ENCODE data around the gene PPFIA2.

The PPFIA2 gene

GRCh38 chr12:81542065-81543010 is 216.8 kb downstream of the PPFIA2 start:
- DNase-seq, result no peak

- no peak for DNase-seq
Measured at GRCh38 chr12:81541121-81541520, 218.0 kb downstream of the PPFIA2 start.

GRCh38 chr12:81539279-81539678 is 219.9 kb downstream of the PPFIA2 start:
- DNase-seq, result no peak

- DNase-seq, result no peak
Measured at GRCh38 chr12:81533054-81533453, 226.1 kb downstream of the PPFIA2 start.

- DNase-seq, result no peak
Measured at GRCh38 chr12:81530352-81530751, 228.8 kb downstream of the PPFIA2 start.

GRCh38 chr12:81520064-81520945 is 238.8 kb downstream of the PPFIA2 start:
- no peak for DNase-seq

- DNase-seq, result no peak
Measured at GRCh38 chr12:81518638-81519037, 240.5 kb downstream of the PPFIA2 start.

GRCh38 chr12:81517296-81517695 is 241.9 kb downstream of the PPFIA2 start:
- no peak for DNase-seq

GRCh38 chr12:81502912-81503695 is 256.0 kb downstream of the PPFIA2 start:
- DNase-seq, result no peak

- no peak for DNase-seq
Measured at GRCh38 chr12:81500788-81501187, 258.4 kb downstream of the PPFIA2 start.

GRCh38 chr12:81499809-81500208 is 259.3 kb downstream of the PPFIA2 start:
- DNase-seq, result no peak

- no peak for DNase-seq
Measured at GRCh38 chr12:81492131-81492720, 266.9 kb downstream of the PPFIA2 start.

- DNase-seq, result no peak
Measured at GRCh38 chr12:81472934-81473333, 286.2 kb downstream of the PPFIA2 start.

GRCh38 chr12:81470923-81471322 is 288.2 kb downstream of the PPFIA2 start:
- no peak for DNase-seq

- no peak for DNase-seq
Measured at GRCh38 chr12:81468206-81468605, 290.9 kb downstream of the PPFIA2 start.

GRCh38 chr12:81465876-81466275 is 293.3 kb downstream of the PPFIA2 start:
- no peak for DNase-seq

GRCh38 chr12:81465191-81465590 is 294.0 kb downstream of the PPFIA2 start:
- no peak for DNase-seq

GRCh38 chr12:81461163-81461562 is 298.0 kb downstream of the PPFIA2 start:
- DNase-seq, result no peak

- DNase-seq, result peak; percentile 46
Measured at GRCh38 chr12:81450920-81451739, 308.0 kb downstream of the PPFIA2 start.

- no peak for DNase-seq
Measured at GRCh38 chr12:81441629-81442028, 317.5 kb downstream of the PPFIA2 start.

- DNase-seq, result no peak
Measured at GRCh38 chr12:81440001-81440400, 319.1 kb downstream of the PPFIA2 start.

GRCh38 chr12:81439344-81439743 is 319.8 kb downstream of the PPFIA2 start:
- no peak for DNase-seq
